HepG2 (cell line): ENCODE data around the gene KMT2D. TPM values are rescaled to one million over a fixed set of nuclear protein-coding genes. Genes with fewer than 3 reads are reported as not detected.

ENCODE experiments used
- ATF5 ChIP-seq: sonication (generic); formaldehyde crosslinking; IDR thresholded peaks from 2 replicates; pipeline ENCODE4 v1.4.0; 2020; ENCODE audit warnings: mild to moderate bottlenecking, low read depth, missing genetic modification reagents
- CSRNP1 ChIP-seq: sonication (generic); formaldehyde crosslinking; IDR thresholded peaks from 2 replicates; pipeline ENCODE4 v1.8.1; 2023; ENCODE audit warnings: mild to moderate bottlenecking, missing genetic modification reagents
- FIP1L1 ChIP-seq: fragments of 200-400 bp; formaldehyde crosslinking; IDR thresholded peaks from 2 replicates; pipeline ENCODE4 v1.6.1; 2018; ENCODE audit warnings: low read depth, mild to moderate bottlenecking, low read length, moderate library complexity, borderline replicate concordance; ENCODE audit not compliant: insufficient read depth
- HNRNPUL1 ChIP-seq: fragments of 200-400 bp; formaldehyde crosslinking; IDR thresholded peaks from 2 replicates; pipeline ENCODE4 v1.6.1; 2017; ENCODE audit warnings: low read depth, mild to moderate bottlenecking, low read length, moderate library complexity
- ISL2 ChIP-seq: sonication (generic); formaldehyde crosslinking; IDR thresholded peaks from 2 replicates; pipeline ENCODE4 v1.5.0; 2020; ENCODE audit warnings: missing genetic modification reagents
- MLX ChIP-seq: IDR thresholded peaks from 2 replicates; pipeline ENCODE4 v1.6.1; 2016
- NFAT5 ChIP-seq: sonication (generic); formaldehyde crosslinking; IDR thresholded peaks from 2 replicates; pipeline ENCODE4 v1.4.0; 2020; ENCODE audit warnings: missing genetic modification reagents
- RBFOX2 ChIP-seq: fragments of 200-400 bp; formaldehyde crosslinking; IDR thresholded peaks from 2 replicates; pipeline ENCODE4 v1.6.1; 2017; ENCODE audit warnings: low read depth, mild to moderate bottlenecking, low read length
- ZBTB21 ChIP-seq: sonication (generic); formaldehyde crosslinking; IDR thresholded peaks from 2 replicates; pipeline ENCODE4 v1.4.0; 2020; ENCODE audit warnings: missing genetic modification reagents
- ZFP36L1 ChIP-seq: sonication (generic); formaldehyde crosslinking; IDR thresholded peaks from 2 replicates; pipeline ENCODE4 v1.8.0; 2022; ENCODE audit warnings: mild to moderate bottlenecking, missing genetic modification reagents, moderate library complexity
- ZNF30 ChIP-seq: sonication (generic); formaldehyde crosslinking; IDR thresholded peaks from 2 replicates; pipeline ENCODE4 v1.5.0; 2020; ENCODE audit warnings: mild to moderate bottlenecking, missing genetic modification reagents
- ZNF670 ChIP-seq: sonication (generic); formaldehyde crosslinking; IDR thresholded peaks from 2 replicates; pipeline ENCODE4 v1.8.0; 2022; ENCODE audit warnings: mild to moderate bottlenecking, missing genetic modification reagents, borderline replicate concordance
- ZNF772 ChIP-seq: sonication (generic); formaldehyde crosslinking; IDR thresholded peaks from 2 replicates; pipeline ENCODE4 v1.5.0; 2020; ENCODE audit warnings: mild to moderate bottlenecking, missing genetic modification reagents
- ZSCAN21 ChIP-seq: sonication (generic); formaldehyde crosslinking; IDR thresholded peaks from 2 replicates; pipeline ENCODE4 v1.8.0; 2022; ENCODE audit warnings: mild to moderate bottlenecking, missing genetic modification reagents, moderate library complexity, borderline replicate concordance
- ZUFSP ChIP-seq: sonication (generic); formaldehyde crosslinking; IDR thresholded peaks from 2 replicates; pipeline ENCODE4 v1.9.0; 2021; ENCODE audit warnings: missing genetic modification reagents, mild to moderate bottlenecking, borderline replicate concordance
- polyA plus RNA-seq, 8 experiments: library from polyadenylated mRNA; depleted of rRNA in 3 of 8; stranded (reverse) in 7 of 8; unstranded in 1 of 8; fragments of >200 nt; fragmentation: Illumina TruSeq in 4 of 8; extraction: Trizol in 4 of 8; gene quantifications; 2 replicates each; pipeline versions ENCODE4 v1.2.1 to v1.2.3, GENCODE V29; 2011 to 2016; ENCODE audit warnings: low read depth in 4 of 8, missing spikeins in 1 of 8, mixed read lengths in 1 of 8; ENCODE audit not compliant: insufficient read depth in 1 of 8
- total RNA-seq, 5 experiments: library from RNA; depleted of rRNA; stranded (reverse); fragments of >200 nt; fragmentation: Illumina TruSeq; extraction: Trizol; gene quantifications; 2 replicates each; pipeline ENCODE4 v1.2.3, GENCODE V29; 2016; ENCODE audit warnings: low read depth in 1 of 5

KMT2D gene
- total and polyA plus RNA-seq, 2 of the 13 experiments (the other 11 are each of a cell fraction or from before 2014, with no cell fraction given): 8.1 to 10.4 TPM

- 0 out of 2 replicates have a peak, but pooled peaks have one; percentile 21 for TF ChIP-seq ZNF772 (CRISPR knock-in tag)
- no peak for TF ChIP-seq NFAT5 (CRISPR knock-in tag)
- TF ChIP-seq RBFOX2: peak; percentile 60; the same call in 1 of the 2 replicates
- TF ChIP-seq ZNF30 (CRISPR knock-in tag): no peak
- TF ChIP-seq ATF5 (CRISPR knock-in tag): no peak
- no peak for TF ChIP-seq HNRNPUL1
- TF ChIP-seq MLX: peak; percentile 62; the same call in 1 of the 2 replicates
- peak; percentile 29; the same call in 1 of the 2 replicates for TF ChIP-seq ISL2 (CRISPR knock-in tag)
- peak; percentile 64; the same call in 1 of the 2 replicates for TF ChIP-seq ZFP36L1
- no peak for TF ChIP-seq ZUFSP (CRISPR knock-in tag)
- TF ChIP-seq CSRNP1 (CRISPR knock-in tag): 0 out of 2 replicates have a peak, but pooled peaks have one; percentile 58
- no peak for TF ChIP-seq FIP1L1
- TF ChIP-seq ZSCAN21 (CRISPR knock-in tag): peak; percentile 57; the same call in 1 of the 2 replicates
- TF ChIP-seq ZNF670 (CRISPR knock-in tag): no peak; the same call in 1 of the 2 replicates
- TF ChIP-seq ZBTB21 (CRISPR knock-in tag): no peak
These were observed 9.1 kb upstream of the KMT2D start, which contains the start of gene RHEBL1 (continued) for GRCh38 chr12:49069507-49070346.
